HepG2 (cell line): ENCODE data around the gene FGD6. TPM values are rescaled to one million over a fixed set of nuclear protein-coding genes. Genes with fewer than 3 reads are reported as not detected.
A peak's percentile ranks its signal among the peaks of the same experiment; 100 is the strongest.

ENCODE experiments used
- ATAC-seq: fragments of 200-7000 bp; cut with Tn5 transposase; 3 replicates; pipeline ENCODE4 v1.9.1; 2020; ENCODE audit warnings: mild to moderate bottlenecking, moderate library complexity
- BruUV-seq: library from RNA; stranded (reverse); fragments of 400-500 nt; replicated peaks from 2 replicates; lab custom pipeline; 2021; lab: Mats Ljungman, UMichigan
- CTCF ChIA-PET: fragments of 300-600 bp; formaldehyde crosslinking; extraction: SDS; loops from one replicate; lab custom pipeline; 2021; ENCODE audit warnings: low total read pairs, inconsistent platforms, low intra/inter-chr PET ratio; lab: Yijun Ruan, JAX
- POLR2A ChIA-PET: fragments of 350-600 bp; sonication (Branson Sonifier 250); formaldehyde crosslinking; loops from one replicate; lab custom pipeline; 2020; ENCODE audit warnings: antibody characterized with exemption, inconsistent platforms; lab: Yijun Ruan, JAX
- DNase-seq: peaks from one replicate; pipeline ENCODE4 v3.0.0-alpha.2; 2015; ENCODE audit warnings: low spot score
- FAIRE-seq: peaks from 3 replicates; lab custom pipeline; 2011; peaks lifted over from hg19 to GRCh38; lab: Jason Lieb, UNC
- H2AFZ ChIP-seq: one replicate; pipeline ENCODE4 v1.6.1; 2011; ENCODE audit warnings: low read length, inconsistent platforms
- H3K27ac ChIP-seq: fragments of 300-600 bp; 3 replicates; pipeline ENCODE4 v1.8.0; 2011; ENCODE audit warnings: mixed run types, mild to moderate bottlenecking, mixed read lengths, low read length, inconsistent platforms; ENCODE audit not compliant: insufficient read depth; ENCODE audit errors: extremely low read length
- H3K27me3 ChIP-seq, 2 experiments: fragments of 200-600 bp in 1 of 2; 2 replicates in 1 of 2; 3 replicates in 1 of 2; pipeline versions ENCODE4 v1.6.0 to v1.8.0; 2011; ENCODE audit warnings: low read length in 2 of 2, mild to moderate bottlenecking in 2 of 2, moderate library complexity in 2 of 2, inconsistent platforms in 1 of 2; ENCODE audit not compliant: insufficient read depth in 2 of 2, control insufficient read depth in 1 of 2
- H3K36me3 ChIP-seq, 2 experiments: fragments of 200-600 bp in 1 of 2; replicated peaks in 1 of 2; 2 replicates in 1 of 2; 3 replicates in 1 of 2; pipeline versions ENCODE4 v1.5.1 to v1.8.0; 2011; ENCODE audit warnings: low read length in 2 of 2, inconsistent platforms in 1 of 2; ENCODE audit not compliant: insufficient read depth in 2 of 2, control insufficient read depth in 1 of 2
- H3K4me1 ChIP-seq: 2 replicates; pipeline ENCODE4 v1.5.1; 2012; ENCODE audit warnings: low read length, inconsistent platforms; ENCODE audit not compliant: insufficient read depth
- H3K4me2 ChIP-seq: 2 replicates; pipeline ENCODE4 v1.6.0; 2011; ENCODE audit warnings: low read depth, low read length, inconsistent platforms
- H3K4me3 ChIP-seq, 3 experiments: fragments of 200-600 bp in 1 of 3; sonication (generic), shearing (Covaris generic) in 1 of 3; replicated peaks in 1 of 3; 2 replicates each; pipeline ENCODE4 v1.5.1; 2011 to 2016; ENCODE audit warnings: low read length in 3 of 3, inconsistent platforms in 2 of 3, low read depth in 2 of 3, mild to moderate bottlenecking in 2 of 3, control low read depth in 1 of 3, mixed read lengths in 1 of 3; ENCODE audit not compliant: insufficient read depth in 1 of 3
- H3K79me2 ChIP-seq: one replicate; pipeline ENCODE4 v1.6.1; 2011; ENCODE audit warnings: low read length, inconsistent platforms; ENCODE audit not compliant: insufficient read depth
- H3K9ac ChIP-seq: 2 replicates; pipeline ENCODE4 v1.6.0; 2011; ENCODE audit warnings: mild to moderate bottlenecking, low read depth, low read length, inconsistent platforms; ENCODE audit not compliant: insufficient read depth
- H3K9me3 ChIP-seq: 2 replicates; pipeline ENCODE4 v1.5.1; 2012; ENCODE audit warnings: mild to moderate bottlenecking, low read length
- H4K20me1 ChIP-seq: 2 replicates; pipeline ENCODE4 v1.6.0; 2011; ENCODE audit warnings: inconsistent platforms, mild to moderate bottlenecking, low read length, moderate library complexity; ENCODE audit not compliant: insufficient read depth
- BHLHE40 ChIP-seq: IDR thresholded peaks from 2 replicates; pipeline ENCODE4 v1.6.1; 2011; ENCODE audit warnings: low read length, improper control_type of control experiment
- CENPT ChIP-seq: sonication (generic); formaldehyde crosslinking; IDR thresholded peaks from 2 replicates; pipeline ENCODE4 v1.8.0; 2022; ENCODE audit warnings: low read depth, mild to moderate bottlenecking, moderate library complexity, missing genetic modification reagents
- GTF3A ChIP-seq: sonication (generic); formaldehyde crosslinking; conservative IDR thresholded peaks from 2 replicates; pipeline ENCODE4 v1.4.0; 2020; ENCODE audit warnings: mild to moderate bottlenecking, missing genetic modification reagents
- HNRNPL ChIP-seq: fragments of 200-400 bp; formaldehyde crosslinking; IDR thresholded peaks from 2 replicates; pipeline ENCODE4 v1.6.1; 2017; ENCODE audit warnings: mild to moderate bottlenecking, low read depth, low read length
- KAT8 ChIP-seq: IDR thresholded peaks from 2 replicates; pipeline ENCODE4 v1.6.1; 2016; ENCODE audit warnings: missing genetic modification reagents, missing compliant biosample characterization
- MAF1 ChIP-seq: sonication (generic); formaldehyde crosslinking; IDR thresholded peaks from 2 replicates; pipeline ENCODE4 v1.5.0; 2020; ENCODE audit warnings: missing genetic modification reagents, borderline replicate concordance
- MTA3 ChIP-seq: sonication (generic); formaldehyde crosslinking; IDR thresholded peaks from 2 replicates; pipeline ENCODE4 v1.4.0; 2020; ENCODE audit warnings: missing genetic modification reagents
- PHF8 ChIP-seq: sonication (generic); formaldehyde crosslinking; IDR thresholded peaks from 2 replicates; pipeline ENCODE4 v1.5.0; 2020; ENCODE audit warnings: missing genetic modification reagents
- POGZ ChIP-seq: sonication (generic); formaldehyde crosslinking; IDR thresholded peaks from 2 replicates; pipeline ENCODE4 v1.4.0; 2020; ENCODE audit warnings: mild to moderate bottlenecking, missing genetic modification reagents
- PTBP1 ChIP-seq: fragments of 200-400 bp; formaldehyde crosslinking; IDR thresholded peaks from 2 replicates; pipeline ENCODE4 v1.6.1; 2018; ENCODE audit warnings: low read length, low read depth; ENCODE audit not compliant: poor library complexity, severe bottlenecking
- TAF1 ChIP-seq: sonication (generic); formaldehyde crosslinking; IDR thresholded peaks from 2 replicates; pipeline ENCODE4 v1.4.0; 2020; ENCODE audit warnings: missing genetic modification reagents
- ZNF331 ChIP-seq: sonication (generic); formaldehyde crosslinking; IDR thresholded peaks from 2 replicates; pipeline ENCODE4 v1.4.0; 2020; ENCODE audit warnings: missing genetic modification reagents
- ZNF644 ChIP-seq: IDR thresholded peaks from 2 replicates; pipeline ENCODE4 v1.6.1; 2016; ENCODE audit warnings: low read depth
- ZSCAN30 ChIP-seq: sonication (generic); formaldehyde crosslinking; IDR thresholded peaks from 2 replicates; pipeline ENCODE4 v1.5.0; 2020; ENCODE audit warnings: mild to moderate bottlenecking, missing genetic modification reagents
- WGBS: methylation state at CpG from one replicate; pipeline ENCODE4 v1.1.6; 2017; ENCODE audit warnings: low lambda C conversion rate; 5-methylcytosine and 5-hydroxymethylcytosine counted together
- in situ Hi-C: cut with HindIII; loops from 2 replicates; pipeline ENCODE4 v1.10.0; 2017; ENCODE audit warnings: low pct_unique_long_range_greater_than_20kb; ENCODE audit not compliant: extremely low pct_ligation_motif_present
- intact Hi-C: fragments of 100-400 bp; cut with micrococcal nuclease; formaldehyde crosslinking; loops from one replicate; pipeline ENCODE4 v1.10.0; 2022; ENCODE audit not compliant: unreplicated experiment
- polyA plus RNA-seq, 8 experiments: library from polyadenylated mRNA; depleted of rRNA in 3 of 8; stranded (reverse) in 7 of 8; unstranded in 1 of 8; fragments of >200 nt; fragmentation: Illumina TruSeq in 4 of 8; extraction: Trizol in 4 of 8; gene quantifications; 2 replicates each; pipeline versions ENCODE4 v1.2.1 to v1.2.3, GENCODE V29; 2011 to 2016; ENCODE audit warnings: low read depth in 4 of 8, missing spikeins in 1 of 8, mixed read lengths in 1 of 8; ENCODE audit not compliant: insufficient read depth in 1 of 8
- total RNA-seq, 5 experiments: library from RNA; depleted of rRNA; stranded (reverse); fragments of >200 nt; fragmentation: Illumina TruSeq; extraction: Trizol; gene quantifications; 2 replicates each; pipeline ENCODE4 v1.2.3, GENCODE V29; 2016; ENCODE audit warnings: low read depth in 1 of 5
- TF ChIP-seq, protein P1 (sequence below): sonication (generic); formaldehyde crosslinking; IDR thresholded peaks from 2 replicates; pipeline ENCODE4 v1.4.0; 2020; ENCODE audit warnings: mild to moderate bottlenecking, missing genetic modification reagents, borderline replicate concordance
- TF ChIP-seq, protein P2 (sequence below): sonication (generic); formaldehyde crosslinking; IDR thresholded peaks from 2 replicates; pipeline ENCODE4 v1.4.0; 2020; ENCODE audit warnings: missing genetic modification reagents, borderline replicate concordance
- TF ChIP-seq, protein P3 (sequence below): IDR thresholded peaks from 2 replicates; pipeline ENCODE4 v1.6.1; 2016
- TF ChIP-seq, protein P4 (sequence below), 2 experiments: sonication (generic) in 1 of 2; formaldehyde crosslinking in 1 of 2; IDR thresholded peaks; 2 replicates each; pipeline versions ENCODE4 v1.5.1 to v1.6.1; 2011 to 2020; ENCODE audit warnings: borderline replicate concordance in 1 of 2, low read depth in 1 of 2, low read length in 1 of 2, mild to moderate bottlenecking in 1 of 2, missing genetic modification reagents in 1 of 2, moderate library complexity in 1 of 2

FGD6 gene
- total and polyA plus RNA-seq, 2 of the 13 experiments (the other 11 are each of a cell fraction or from before 2014, with no cell fraction given): 2.2 to 4.3 TPM

DNA sequence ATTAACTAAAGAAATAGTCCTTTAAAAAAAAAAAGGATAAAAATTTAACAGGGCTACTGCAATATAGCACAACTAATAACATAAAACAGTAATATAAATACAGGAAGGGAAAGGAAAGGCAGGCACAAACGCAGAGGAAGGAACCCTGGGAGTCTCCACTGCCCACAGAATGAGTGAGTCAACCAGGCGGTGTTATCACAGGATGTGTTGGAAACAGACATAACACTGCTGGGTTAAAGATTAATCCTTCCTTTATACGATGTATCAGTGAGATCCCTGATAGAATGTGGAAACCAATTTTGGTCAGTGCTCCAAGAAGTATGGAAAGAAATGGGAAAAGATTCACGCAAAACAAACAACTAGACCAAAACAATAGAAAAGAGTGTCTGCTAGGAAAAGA, 47.9 kb downstream of the FGD6 start:
- POLR2A ChIA-PET: no interaction called here
- H3K4me1 ChIP-seq: peaks cover 26% of the 10 kb centered on the region
- DNase-seq (peak; percentile 80), FAIRE-seq (no peak), ATAC-seq (peak; percentile 98)
- H3K9ac ChIP-seq: no peak overlapping the region
- no peaks in the 10 kb centered on the region for H3K9me3 ChIP-seq
- in situ Hi-C loops: no loop called here
- intact Hi-C loops: no loop called here
- H3K27ac ChIP-seq: no peak overlapping the region
- no peaks in the 10 kb centered on the region for H3K27me3 ChIP-seq
- WGBS: 45% methylated on average over 4 of the region's 4 CpGs
- H3K79me2 ChIP-seq: no peaks in the 10 kb centered on the region
- no peak overlapping the region for H3K4me3 ChIP-seq
- H3K36me3 ChIP-seq: peaks cover 0 to 1% of the 10 kb centered on the region in 2 experiments; a peak in 1 of 5 replicates
- no TSS peak for BruUV-seq
- H4K20me1 ChIP-seq: no peaks in the 10 kb centered on the region
- CTCF ChIA-PET: no interaction called here
- H3K4me2 ChIP-seq: no peak overlapping the region
- no peak overlapping the region for H2AFZ ChIP-seq
- TF ChIP-seq KAT8 (CRISPR knock-in tag) (peak; percentile 26; the same call in 1 of the 2 replicates), GTF3A (CRISPR knock-in tag) (no peak), PTBP1 (no peak), MTA3 (CRISPR knock-in tag) (no peak), ZNF331 (CRISPR knock-in tag) (no peak), MAF1 (CRISPR knock-in tag) (no peak), TAF1 (CRISPR knock-in tag) (no peak), BHLHE40 (no peak), POGZ (0 out of 2 replicates have a peak, but pooled peaks have one; percentile 25), HNRNPL (no peak), ZSCAN30 (no peak), ZNF644 (CRISPR knock-in tag) (no peak), PHF8 (CRISPR knock-in tag) (no peak), CENPT (CRISPR knock-in tag) (no peak)
- TF ChIP-seq, protein P1, sequence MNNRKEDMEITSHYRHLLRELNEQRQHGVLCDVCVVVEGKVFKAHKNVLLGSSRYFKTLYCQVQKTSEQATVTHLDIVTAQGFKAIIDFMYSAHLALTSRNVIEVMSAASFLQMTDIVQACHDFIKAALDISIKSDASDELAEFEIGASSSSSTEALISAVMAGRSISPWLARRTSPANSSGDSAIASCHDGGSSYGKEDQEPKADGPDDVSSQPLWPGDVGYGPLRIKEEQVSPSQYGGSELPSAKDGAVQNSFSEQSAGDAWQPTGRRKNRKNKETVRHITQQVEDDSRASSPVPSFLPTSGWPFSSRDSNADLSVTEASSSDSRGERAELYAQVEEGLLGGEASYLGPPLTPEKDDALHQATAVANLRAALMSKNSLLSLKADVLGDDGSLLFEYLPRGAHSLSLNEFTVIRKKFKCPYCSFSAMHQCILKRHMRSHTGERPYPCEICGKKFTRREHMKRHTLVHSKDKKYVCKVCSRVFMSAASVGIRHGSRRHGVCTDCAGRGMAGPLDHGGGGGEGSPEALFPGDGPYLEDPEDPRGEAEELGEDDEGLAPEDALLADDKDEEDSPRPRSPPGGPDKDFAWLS (CRISPR knock-in tag): no peak
- TF ChIP-seq, protein P2, sequence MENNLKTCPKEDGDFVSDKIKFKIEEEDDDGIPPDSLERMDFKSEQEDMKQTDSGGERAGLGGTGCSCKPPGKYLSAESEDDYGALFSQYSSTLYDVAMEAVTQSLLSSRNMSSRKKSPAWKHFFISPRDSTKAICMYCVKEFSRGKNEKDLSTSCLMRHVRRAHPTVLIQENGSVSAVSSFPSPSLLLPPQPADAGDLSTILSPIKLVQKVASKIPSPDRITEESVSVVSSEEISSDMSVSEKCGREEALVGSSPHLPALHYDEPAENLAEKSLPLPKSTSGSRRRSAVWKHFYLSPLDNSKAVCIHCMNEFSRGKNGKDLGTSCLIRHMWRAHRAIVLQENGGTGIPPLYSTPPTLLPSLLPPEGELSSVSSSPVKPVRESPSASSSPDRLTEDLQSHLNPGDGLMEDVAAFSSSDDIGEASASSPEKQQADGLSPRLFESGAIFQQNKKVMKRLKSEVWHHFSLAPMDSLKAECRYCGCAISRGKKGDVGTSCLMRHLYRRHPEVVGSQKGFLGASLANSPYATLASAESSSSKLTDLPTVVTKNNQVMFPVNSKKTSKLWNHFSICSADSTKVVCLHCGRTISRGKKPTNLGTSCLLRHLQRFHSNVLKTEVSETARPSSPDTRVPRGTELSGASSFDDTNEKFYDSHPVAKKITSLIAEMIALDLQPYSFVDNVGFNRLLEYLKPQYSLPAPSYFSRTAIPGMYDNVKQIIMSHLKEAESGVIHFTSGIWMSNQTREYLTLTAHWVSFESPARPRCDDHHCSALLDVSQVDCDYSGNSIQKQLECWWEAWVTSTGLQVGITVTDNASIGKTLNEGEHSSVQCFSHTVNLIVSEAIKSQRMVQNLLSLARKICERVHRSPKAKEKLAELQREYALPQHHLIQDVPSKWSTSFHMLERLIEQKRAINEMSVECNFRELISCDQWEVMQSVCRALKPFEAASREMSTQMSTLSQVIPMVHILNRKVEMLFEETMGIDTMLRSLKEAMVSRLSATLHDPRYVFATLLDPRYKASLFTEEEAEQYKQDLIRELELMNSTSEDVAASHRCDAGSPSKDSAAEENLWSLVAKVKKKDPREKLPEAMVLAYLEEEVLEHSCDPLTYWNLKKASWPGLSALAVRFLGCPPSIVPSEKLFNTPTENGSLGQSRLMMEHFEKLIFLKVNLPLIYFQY (CRISPR knock-in tag): no peak
- TF ChIP-seq, protein P3, sequence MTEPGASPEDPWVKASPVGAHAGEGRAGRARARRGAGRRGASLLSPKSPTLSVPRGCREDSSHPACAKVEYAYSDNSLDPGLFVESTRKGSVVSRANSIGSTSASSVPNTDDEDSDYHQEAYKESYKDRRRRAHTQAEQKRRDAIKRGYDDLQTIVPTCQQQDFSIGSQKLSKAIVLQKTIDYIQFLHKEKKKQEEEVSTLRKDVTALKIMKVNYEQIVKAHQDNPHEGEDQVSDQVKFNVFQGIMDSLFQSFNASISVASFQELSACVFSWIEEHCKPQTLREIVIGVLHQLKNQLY (CRISPR knock-in tag): no peak
- TF ChIP-seq, protein P4, sequence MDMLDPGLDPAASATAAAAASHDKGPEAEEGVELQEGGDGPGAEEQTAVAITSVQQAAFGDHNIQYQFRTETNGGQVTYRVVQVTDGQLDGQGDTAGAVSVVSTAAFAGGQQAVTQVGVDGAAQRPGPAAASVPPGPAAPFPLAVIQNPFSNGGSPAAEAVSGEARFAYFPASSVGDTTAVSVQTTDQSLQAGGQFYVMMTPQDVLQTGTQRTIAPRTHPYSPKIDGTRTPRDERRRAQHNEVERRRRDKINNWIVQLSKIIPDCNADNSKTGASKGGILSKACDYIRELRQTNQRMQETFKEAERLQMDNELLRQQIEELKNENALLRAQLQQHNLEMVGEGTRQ (IDR thresholded peaks at IDR 0.05; ENCODE audit: low read depth, low read length): no peak
- TF ChIP-seq, protein P4 (CRISPR knock-in tag; IDR thresholded peaks at IDR 0.05; ENCODE audit: borderline replicate concordance): no peak
